Measurements from ENCODE around the gene ZMYM2. TPM values are rescaled to one million over a fixed set of nuclear protein-coding genes. Genes with fewer than 3 reads are reported as not detected.

The ZMYM2 gene
- total and polyA plus RNA-seq, 8 donors = 10.1 to 42.6 (median 26.5) TPM

- no peak for DNase-seq
- Histone ChIP-seq H3K9me3 (no peaks in the 10 kb centered on the region), H3K27me3 (no peaks in the 10 kb centered on the region), H3K27ac (no peak overlapping the region), H3K4me3 (peak overlapping the region; percentile 40 to 65 (median 58)), H3K4me1 (no peaks in the 10 kb centered on the region), H3K36me3 (no peaks in the 10 kb centered on the region)
- intact Hi-C loops (cut with DNase I) = no loop called here
- FAIRE-seq = no peak
- WGBS, 2 donors = 60 to 63% methylated on average over 18 of the region's 18 CpGs
- TF ChIP-seq CTCF (IDR thresholded peaks at IDR 0.05) = no peak
- ATAC-seq = no peak
These were observed 170.5 kb downstream of the ZMYM2 start for GRCh38 chr13:20129076-20129475.

- DNase-seq = no peak
- H3K27ac ChIP-seq = no peak overlapping the region
- H3K4me3 ChIP-seq = no peak overlapping the region
- WGBS, 2 donors = 66 to 84% methylated on average over 2 of the region's 2 CpGs
- no peak for ATAC-seq
- intact Hi-C loops (cut with DNase I) = no loop called here
- no peaks in the 10 kb centered on the region for H3K36me3 ChIP-seq
- no peak for FAIRE-seq
- no peaks in the 10 kb centered on the region for H3K4me1 ChIP-seq
- no peaks in the 10 kb centered on the region for H3K9me3 ChIP-seq
- H3K27me3 ChIP-seq = no peaks in the 10 kb centered on the region
- no peak for TF ChIP-seq CTCF (IDR thresholded peaks at IDR 0.05)
These were observed 171.5 kb downstream of the ZMYM2 start for GRCh38 chr13:20130012-20130411.

- ATAC-seq (no peak), FAIRE-seq (no peak), DNase-seq (no peak)
- Histone ChIP-seq H3K9me3 (no peaks in the 10 kb centered on the region), H3K4me1 (no peaks in the 10 kb centered on the region), H3K36me3 (no peaks in the 10 kb centered on the region), H3K4me3 (no peak overlapping the region), H3K27me3 (no peaks in the 10 kb centered on the region), H3K27ac (no peak overlapping the region)
- TF ChIP-seq CTCF (IDR thresholded peaks at IDR 0.05) = no peak
- intact Hi-C loops (cut with DNase I) = no loop called here
- 64 to 91% methylated on average over 2 of the region's 2 CpGs for WGBS, 2 donors
These were observed 172.1 kb downstream of the ZMYM2 start for GRCh38 chr13:20130652-20131051.

- no peaks in the 10 kb centered on the region for H3K27me3 ChIP-seq
- WGBS, 2 donors = 65 to 69% methylated on average over 11 of the region's 11 CpGs
- no peak for ATAC-seq
- no peaks in the 10 kb centered on the region for H3K36me3 ChIP-seq
- no peak for DNase-seq
- intact Hi-C loops (cut with DNase I) = no loop called here
- no peak for FAIRE-seq
- H3K4me3 ChIP-seq = no peak overlapping the region
- no peaks in the 10 kb centered on the region for H3K4me1 ChIP-seq
- no peak overlapping the region for H3K27ac ChIP-seq
- no peaks in the 10 kb centered on the region for H3K9me3 ChIP-seq
- no peak for TF ChIP-seq CTCF (IDR thresholded peaks at IDR 0.05)
These were observed 172.7 kb downstream of the ZMYM2 start for GRCh38 chr13:20131057-20131832.

- ATAC-seq (no peak), FAIRE-seq (no peak), DNase-seq (no peak)
- Histone ChIP-seq H3K27ac (no peak overlapping the region), H3K4me3 (no peak overlapping the region), H3K4me1 (no peaks in the 10 kb centered on the region), H3K9me3 (no peaks in the 10 kb centered on the region), H3K27me3 (no peaks in the 10 kb centered on the region), H3K36me3 (no peaks in the 10 kb centered on the region)
- intact Hi-C loops (cut with DNase I) = no loop called here
- 68 to 79% methylated on average over 10 of the region's 10 CpGs for WGBS, 2 donors
- TF ChIP-seq CTCF (IDR thresholded peaks at IDR 0.05) = no peak
These were observed 173.6 kb downstream of the ZMYM2 start for GRCh38 chr13:20132052-20132634.
